Measurements from ENCODE around the gene MSH2. TPM values are rescaled to one million over a fixed set of nuclear protein-coding genes. Genes with fewer than 3 reads are reported as not detected.
"Not testable (repeated sequence)": the region's sequence is repeated elsewhere in the genome, so short reads cannot be mapped to it uniquely, and the experiment has no call there.

Gene MSH2
- total RNA-seq, 1 experiment from 2014 or later, result 75.1 TPM

DNA sequence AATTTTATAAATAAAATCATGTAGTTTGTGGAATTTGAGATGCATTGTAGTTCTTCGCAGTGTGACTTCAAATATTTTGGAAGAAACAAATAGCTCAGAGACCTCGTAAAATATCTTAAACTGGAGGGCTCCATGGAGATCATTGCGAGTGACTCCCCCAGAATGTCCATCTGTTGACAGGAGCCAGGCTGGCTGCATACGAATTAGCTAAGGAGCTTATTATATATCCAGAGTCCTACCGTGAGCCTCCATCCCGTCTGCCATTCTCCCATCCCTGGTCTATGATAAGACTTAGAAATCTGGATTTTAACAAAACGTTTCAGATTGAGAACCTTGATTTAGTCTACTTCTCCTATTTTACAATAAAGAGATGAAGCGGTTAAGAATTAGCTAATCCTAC, 80.2 kb downstream of the MSH2 start:
- no peak for DNase-seq (ENCODE audit: low read depth)

DNA sequence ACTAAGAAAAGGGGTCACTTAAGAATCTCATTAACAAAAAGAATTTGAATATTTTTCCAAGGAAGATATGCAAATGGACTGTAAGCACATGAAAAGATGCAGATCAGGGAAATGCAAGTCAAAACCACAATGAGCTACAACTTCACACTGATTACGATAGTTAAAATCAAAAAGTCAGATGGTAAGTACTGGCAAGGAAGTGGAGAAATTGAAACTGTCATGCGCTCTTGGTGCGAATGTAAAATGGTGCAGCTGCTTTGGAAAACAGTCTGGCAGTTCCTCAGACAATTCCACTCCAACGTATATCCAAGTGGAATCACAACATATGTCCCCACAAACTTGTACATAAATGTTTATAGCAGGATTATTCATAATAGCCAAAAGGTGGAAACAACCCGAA, 81.4 kb downstream of the MSH2 start:
- DNase-seq (ENCODE audit: low read depth), result no peak

DNA sequence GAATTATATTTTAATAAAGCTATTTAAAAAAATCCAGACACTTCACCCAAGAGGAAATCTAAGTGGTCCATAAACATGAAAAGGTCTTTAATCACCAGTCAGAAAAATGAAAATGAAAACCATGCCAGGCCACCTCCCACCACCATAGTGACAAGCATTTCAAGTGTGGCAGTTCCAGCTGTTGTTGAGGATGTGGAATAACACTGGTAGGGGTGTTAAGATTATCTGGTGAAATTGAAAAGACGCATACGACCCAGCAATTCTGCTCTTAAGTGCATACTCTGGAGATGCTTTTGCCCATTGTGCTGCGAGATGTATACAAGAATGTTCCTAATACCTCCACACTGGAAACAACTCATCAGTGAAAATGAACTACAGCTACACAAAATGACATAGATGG, 82.2 kb downstream of the MSH2 start:
- DNase-seq (ENCODE audit: low read depth), result no peak

DNA sequence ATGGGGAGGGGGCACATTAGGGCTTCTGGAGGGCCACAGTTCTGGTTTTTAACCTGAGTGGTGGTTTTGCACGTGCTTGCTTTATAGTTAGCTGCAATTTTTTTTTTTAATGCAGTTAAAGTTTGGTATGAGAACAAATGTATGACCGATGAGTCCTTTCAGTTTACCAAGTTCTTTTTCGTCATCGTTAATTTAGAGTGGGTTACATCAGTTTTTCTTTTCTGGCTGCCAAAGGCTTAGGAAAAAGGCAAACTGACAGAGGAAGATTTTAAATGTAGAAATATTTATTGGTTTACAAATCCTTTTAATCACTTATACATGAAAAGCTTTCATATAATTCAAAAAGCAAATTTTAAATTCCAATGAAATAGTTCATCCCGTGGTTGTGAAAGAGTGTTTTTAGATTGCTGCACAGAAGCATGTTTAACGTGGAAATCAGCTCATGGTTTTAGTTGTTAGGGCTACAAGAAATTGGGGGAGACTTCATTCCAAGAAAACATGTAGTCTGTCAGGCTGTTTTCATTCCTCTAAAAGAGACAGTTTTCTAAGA, 82.9 kb downstream of the MSH2 start:
- DNase-seq (ENCODE audit: low read depth), result no peak

DNA sequence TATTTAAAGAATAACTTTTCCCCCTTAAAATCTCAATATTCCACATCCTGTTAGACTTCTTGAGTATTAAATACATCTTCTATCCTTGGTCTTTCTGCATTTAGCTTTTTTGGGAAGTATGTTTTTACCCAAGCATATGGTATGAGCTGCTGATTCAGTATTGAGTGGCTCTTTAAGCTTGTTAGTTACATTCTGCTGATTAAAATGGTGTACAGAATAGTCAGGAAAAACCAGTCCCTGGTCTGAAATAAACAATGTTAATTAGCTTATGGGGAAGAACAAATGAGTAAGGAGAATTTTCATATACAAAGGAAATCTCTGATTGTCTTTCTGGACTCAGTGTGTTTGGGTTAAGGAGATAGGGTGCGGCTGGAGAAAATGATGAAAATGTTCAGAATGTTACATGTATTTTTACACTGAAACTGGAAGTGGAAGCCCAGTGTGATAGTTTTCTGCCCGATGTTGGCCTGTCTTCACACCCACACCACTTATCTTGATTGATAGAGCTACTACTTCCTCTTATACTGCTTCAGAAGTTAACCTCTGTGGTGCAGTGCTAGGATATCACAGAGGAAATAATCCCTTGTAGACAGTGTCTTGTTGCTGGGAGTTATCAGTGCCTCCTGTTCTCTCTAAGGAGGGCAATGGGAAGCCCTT, 84.0 kb downstream of the MSH2 start:
- no peak for DNase-seq (ENCODE audit: low read depth)

DNA sequence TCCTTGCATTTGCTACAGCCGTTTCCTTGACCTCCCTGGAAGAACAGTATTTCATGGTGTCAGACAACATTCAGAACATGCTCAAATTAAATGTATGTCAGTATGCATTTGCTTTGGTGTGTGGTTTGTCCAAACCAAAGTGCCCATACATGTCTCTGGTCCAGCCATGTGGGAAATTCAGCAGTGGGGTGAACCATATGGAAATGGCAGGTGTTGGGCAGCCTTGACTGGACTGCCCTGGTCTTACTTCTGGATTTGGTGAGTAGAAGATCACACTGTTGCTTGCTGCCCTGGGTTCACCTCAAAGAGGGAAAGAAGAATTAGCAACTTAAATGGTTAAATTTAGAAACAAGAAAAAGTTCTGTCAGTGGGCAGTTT, 84.5 kb downstream of the MSH2 start:
- no peak for DNase-seq (ENCODE audit: low read depth)

DNA sequence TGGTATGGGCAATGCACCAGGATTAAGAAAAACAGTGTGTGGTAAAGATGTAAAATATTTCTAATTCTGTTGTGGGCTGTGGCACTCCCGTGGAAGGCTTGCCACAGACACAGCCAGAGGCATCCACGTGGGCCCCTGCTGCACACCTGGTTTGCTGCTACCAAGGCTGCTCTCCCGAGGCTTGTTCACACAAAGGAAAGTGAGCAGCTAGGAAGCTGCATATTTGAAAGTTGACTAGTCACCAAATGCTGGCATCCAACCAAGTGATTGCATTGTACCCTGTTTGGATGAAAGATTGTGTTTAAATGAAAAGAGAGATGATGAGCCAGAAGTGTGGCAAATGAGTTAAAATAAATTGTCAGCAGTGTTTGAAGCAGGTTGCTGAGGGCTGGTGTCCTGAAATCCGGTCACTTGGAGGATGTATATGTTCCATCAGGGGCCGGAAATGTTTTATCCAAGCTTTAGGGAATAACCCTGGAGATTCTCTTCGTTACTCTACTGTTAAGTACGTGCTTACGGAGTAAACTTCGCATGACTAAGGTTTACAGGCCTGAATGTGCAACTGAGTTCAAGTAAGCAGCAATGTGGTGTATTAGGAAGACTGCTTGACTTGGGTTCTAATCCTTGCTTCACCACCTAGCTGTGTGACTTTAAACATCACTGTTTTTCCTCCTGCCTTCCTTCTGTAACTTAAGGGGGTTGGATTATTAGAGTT, 86.1 kb downstream of the MSH2 start:
- DNase-seq (ENCODE audit: low read depth), result peak; percentile 79

DNA sequence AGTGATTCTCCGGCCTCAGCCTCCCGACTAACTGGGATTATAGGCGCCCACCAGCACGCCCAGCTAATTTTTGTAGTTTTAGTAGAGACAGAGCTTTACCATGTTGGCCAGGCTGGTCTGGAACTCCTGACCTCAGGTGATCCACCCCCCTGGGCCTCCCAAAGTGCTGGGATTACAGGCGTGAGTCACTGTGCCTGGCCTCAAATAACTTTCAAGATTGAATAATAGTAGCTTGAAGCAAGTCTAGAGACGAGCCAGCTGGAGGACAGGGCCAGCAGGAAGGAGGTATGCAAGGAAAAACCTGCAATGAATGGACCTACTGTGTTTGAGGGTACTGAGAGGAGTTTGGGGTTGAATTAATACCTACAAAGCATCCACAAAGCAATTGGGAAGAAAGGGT, 87.5 kb downstream of the MSH2 start:
- DNase-seq (ENCODE audit: low read depth), result no peak

DNA sequence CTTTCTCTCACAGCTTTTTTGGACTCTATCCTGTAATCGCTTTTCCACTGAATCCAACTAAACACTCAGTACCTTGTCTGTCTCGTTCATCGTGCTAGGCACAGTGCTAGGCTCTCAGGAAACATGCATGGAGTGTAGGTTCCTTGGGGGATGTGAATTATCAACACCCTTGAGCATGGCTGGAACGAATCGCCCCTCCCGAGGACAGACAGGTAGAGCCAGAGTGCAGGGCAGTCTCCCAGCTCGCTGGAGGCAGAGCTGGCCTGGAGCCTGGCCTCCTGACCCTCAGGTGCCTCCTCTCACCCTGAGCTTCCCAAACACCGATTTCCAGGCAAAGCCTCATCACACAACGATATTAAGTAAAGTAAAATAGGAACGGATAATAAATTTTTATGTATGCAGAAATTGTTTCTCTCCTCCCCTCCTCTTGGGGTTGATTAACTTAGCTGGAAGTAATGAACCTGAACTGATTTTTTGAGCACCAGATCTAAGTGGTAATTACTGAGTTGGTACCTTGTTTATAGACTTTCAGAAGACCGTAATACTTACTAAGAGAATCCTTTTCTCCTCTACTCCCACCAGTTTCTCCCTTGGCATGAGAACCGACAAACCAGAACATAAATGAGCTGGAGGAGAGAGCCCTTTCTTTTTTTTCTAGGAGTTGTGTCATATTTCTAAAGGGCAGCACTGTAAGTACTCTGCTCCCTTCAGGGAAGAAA, 90.5 kb downstream of the MSH2 start:
- DNase-seq (ENCODE audit: low read depth), result no peak

DNA sequence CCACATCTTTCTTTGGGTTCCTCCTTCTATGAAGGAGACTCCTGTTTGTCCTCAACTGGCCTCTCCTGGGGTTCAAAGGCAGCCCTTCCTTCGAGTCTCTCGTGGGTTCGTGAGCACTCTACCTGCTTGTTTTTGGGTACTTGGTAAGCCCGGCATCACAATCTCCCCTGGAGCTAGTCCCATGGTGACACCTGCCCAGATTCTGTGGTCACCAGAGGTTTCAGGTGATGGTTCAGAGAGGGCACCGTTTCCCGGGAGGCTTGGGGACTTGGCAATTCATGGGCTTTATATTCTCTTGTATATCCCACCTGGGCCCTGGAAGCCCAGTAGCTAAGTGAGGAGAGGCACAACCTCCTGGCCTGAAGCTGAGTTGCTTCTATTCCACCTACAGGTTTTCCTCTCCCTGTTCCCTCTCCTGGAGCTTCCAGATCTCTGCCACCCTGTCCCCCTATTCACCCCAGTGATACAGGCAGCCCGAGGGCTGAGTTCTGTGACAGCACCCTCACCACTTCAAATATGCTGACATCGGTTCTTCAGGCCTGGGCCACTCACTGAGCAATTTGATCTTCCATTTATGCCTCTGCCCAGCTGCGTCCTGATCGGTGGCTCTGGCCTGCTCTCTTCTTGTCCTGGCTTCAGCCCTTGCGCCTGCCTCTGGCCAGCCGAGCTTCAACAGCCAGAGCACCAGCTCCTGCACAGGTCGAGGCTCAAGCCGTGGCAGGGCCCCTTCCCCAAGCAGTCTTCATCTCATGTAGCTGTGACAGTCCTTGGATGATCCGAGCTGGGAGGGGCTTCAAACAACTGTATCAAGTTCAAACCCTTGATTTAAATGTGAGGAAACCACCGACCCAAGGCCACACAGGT, 91.5 kb downstream of the MSH2 start:
- no peak for DNase-seq (ENCODE audit: low read depth)

DNA sequence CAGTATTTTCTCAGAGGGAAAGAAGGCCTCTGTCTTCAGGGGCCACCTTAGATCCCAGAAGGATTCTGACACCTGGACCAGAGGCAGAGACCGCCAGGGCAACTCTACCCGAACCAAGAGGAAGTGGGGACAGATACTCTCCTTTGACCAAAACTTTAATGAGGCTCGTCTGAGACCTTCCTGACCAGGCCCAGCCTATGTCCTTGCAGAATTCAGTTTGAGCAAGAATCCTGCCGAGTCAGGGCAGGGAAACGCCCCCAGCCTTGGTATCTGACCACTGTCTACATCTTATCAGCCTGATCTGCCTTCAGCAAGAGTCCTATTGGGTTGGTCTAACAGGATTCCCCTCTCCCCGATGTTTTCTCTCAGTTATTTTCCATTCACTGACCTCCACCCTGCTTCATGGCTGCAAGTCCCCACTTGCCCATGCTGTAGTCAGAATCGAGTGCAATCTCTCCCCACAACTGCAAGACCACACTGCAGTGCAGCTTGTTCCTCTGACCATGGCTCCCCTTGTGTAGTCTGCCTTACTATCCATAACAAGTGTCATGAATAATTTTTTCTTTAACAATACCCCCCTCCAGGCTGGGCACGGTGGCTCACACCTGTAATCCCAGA, 95.0 kb downstream of the MSH2 start:
- no peak for DNase-seq (ENCODE audit: low read depth)

DNA sequence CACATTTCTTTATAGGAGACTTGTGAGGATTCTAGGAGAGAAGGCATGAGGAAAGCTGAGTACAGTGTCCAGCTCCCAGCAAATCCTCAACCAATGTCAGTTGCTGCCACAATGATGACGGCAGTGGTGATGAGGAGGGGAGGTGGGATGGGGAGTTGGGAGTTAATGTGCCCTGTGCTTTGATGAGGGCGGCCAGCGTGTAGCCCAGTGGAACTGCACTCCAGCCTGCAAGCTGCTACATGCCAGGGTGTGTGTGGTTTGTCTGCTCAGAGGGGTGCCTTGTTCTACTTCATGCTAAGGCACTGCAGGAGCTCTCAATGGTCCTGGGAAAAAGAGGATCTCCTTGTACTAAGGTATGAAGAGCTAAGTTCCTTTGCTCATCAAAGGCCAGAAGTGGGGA, 96.1 kb downstream of the MSH2 start:
- no peak for DNase-seq (ENCODE audit: low read depth)

DNA sequence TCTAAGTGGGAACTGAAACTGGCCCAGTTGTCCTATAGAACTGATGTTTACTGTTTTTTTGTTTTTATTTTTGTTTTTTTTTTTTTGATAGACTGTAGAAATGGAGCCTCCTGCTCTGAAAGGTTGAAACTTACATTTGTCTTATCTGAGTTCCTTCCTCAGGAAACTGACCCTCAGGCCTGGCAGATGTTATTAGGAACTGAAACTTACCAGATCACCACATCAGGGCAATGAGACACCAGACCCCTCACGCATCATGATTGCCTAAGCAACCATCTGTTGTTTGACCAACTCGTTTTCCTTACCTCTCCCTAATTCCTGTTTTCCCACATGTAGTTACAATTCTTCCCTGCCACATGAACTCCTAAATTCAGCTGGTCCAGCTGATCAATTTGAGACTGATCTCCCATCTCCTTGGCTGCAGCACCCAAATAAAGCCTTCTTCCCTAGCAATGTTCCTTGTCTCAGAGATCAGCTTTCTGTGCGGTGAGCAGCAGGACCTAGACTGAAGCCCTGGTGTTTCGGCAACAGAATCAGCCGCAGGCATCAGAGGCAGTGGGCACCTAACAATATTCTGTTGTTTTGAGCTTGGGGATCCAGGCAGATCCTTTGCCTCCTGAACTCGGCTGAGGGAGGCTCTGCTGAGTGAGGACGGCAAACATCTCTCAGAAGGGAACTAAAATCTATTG, 96.8 kb downstream of the MSH2 start:
- no peak for DNase-seq (ENCODE audit: low read depth)

DNA sequence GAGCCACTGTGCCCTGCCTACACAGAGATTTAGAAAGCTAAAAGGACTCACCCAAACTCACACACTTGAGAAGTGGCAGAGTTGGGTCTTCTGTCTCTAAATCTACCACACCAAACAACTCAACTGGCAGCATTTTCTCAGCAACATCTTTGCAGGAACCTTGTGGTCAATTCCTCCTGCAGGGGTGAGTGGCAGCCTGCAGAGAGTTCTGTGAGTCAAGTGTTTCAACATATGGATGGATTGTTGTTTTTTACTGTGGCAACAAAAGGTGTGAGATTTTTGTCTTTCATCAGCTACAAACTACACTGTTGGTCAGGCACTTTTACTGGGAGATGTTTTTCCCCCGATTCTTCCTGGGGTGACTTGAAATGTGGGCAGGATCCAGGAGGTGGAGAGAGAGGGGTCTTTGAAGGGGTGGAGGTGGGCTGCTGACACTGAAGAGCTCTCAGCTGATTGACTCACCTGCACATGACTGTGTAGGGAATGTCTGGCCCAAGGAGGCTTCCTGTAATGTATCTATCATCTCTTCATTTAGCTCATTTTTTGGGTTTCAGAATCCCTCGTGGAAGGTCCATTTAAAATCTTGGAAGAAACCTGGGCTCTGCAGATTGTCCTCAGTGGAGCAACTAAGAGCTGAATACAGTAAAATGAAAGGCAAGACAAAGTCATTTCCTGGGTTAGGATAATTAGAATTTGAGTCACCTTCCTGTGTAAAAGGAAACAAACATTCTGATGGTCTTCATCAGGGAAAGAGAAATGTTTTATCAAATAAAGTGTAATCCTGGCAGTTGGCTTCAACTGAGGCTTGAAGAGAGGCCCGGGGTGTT, 98.6 kb downstream of the MSH2 start:
- peak; percentile 48 for DNase-seq (ENCODE audit: low read depth)

DNA sequence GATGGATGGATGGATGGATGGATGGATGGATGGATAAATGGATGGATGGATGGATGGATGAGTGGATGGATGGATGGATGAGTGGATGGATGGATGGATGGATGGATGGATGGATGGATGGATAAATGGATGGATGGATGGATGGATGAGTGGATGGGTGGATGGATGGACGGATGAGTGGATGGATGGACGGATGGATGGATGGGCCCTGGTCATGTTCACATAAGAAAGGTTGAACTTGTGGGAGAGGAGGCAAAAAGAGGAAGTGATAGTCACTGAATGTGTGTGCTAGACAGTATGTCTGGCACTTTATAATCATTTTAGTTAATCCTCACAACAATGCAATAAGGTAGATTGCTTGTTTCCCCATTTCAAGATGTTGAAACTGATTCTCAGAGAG, 99.5 kb downstream of the MSH2 start:
- DNase-seq (ENCODE audit: low read depth), result not testable (repeated sequence)

DNA sequence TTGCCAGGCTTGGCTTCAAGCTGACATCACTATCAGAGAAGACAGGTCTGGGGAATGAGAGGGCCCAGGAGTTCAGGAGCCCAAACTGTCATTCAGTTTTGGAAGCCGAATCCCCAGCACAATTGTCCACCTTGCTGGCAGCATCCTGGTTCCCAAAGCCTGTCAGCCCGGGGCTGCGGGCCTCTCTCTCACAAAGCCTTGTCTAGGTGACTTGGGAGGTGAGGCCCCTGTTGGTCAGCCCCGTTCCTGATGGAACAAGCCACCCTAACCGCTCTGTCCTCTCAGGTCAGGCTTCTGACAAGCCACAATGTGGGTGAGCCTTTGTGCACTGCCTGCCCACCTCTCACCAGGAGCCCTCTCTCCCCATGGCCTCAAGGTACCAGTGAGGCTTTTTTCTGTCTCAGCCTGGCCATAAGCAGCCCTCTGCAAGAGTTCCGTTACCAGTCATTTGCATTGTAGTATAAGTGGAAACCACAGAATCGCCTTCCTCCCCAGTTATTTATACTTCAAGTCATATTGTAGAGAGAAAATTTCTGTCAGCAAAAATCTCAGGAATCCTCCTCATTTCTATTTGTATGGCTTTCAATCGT, 100.6 kb downstream of the MSH2 start:
- no peak for DNase-seq (ENCODE audit: low read depth)

DNA sequence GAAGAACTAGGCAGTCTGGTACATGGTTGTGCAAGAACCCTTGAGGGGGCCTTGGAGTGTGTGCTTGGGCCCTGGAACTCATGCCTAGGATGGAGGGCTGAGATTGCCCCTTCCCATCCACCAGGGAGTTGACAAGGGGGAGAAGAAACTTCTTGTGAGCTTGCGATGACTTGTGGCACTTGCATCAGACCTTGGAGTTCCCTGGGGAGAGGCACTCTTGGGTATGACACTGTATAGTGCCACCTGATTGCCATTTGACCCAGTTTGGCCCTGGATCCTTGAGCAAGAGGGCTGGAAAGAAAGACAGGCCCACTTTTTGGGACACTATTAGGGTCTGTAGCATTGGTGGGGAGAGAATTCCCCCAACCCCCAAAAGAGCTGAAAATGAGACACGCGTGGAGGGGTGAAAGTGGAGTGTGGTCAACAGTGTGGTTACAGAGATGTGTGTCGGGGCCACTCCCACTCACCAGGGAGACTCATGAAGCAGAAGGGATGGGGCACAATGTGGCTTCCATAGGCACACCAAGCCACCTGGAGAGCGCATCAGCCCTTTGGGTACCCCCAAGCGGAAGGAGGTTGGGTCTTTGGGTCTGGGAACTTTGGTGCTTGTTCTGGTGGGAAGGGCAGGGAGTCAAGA, 101.3 kb downstream of the MSH2 start:
- no peak for DNase-seq (ENCODE audit: low read depth)

DNA sequence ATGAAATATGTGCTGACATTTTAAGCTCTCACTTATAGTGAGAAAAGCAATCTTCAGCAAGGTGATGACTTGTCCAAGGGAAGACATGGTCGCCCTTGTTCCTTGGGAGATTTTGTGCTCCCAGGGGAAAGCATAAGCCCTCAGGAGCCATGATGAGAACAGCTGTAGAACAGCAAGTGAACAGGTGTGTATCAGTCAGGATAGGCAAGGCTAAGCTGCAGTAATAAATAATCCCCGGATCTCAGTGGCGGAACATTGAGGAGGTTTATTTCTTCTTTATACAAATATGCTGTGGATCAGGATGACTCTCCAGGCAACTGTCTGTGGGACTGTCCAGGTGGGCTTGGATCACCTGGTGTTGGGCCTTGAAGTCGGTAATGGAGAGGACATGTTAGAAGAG, 103.1 kb downstream of the MSH2 start:
- no peak for DNase-seq (ENCODE audit: low read depth)

DNA sequence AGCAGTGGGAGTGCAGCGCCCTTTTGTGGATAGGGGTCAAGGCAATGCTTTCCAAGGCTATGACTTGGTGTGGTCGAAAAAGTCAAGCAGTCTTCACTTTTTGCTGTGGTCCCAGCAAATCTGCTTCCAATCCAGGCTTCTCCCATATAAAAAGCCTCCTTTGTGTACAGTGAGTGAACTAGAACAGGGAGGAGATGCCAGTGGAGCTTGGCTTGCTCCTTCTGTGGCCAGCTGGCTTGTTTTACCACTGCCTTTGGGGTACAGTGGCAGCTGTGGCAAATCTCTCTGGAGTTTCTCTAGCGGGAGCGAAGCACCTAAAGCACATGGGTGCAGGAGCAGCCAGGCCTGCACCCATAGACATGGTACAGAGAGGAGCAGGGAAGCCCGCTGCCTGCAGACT, 103.5 kb downstream of the MSH2 start:
- no peak for DNase-seq (ENCODE audit: low read depth)

Measured in Daoy (cell line).